Stimulated activated CD4-positive, alpha-beta T cell treated with anti-CD3 and anti-CD28 coated beads, TNF-alpha, amount 100 ng/mL, for 4 hours (primary cell): ENCODE data around the gene SLC38A3.
A peak's percentile ranks its signal among the peaks of the same experiment; 100 is the strongest.
"Not testable (repeated sequence)": the region's sequence is repeated elsewhere in the genome, so short reads cannot be mapped to it uniquely, and the experiment has no call there.

ENCODE experiments used
- DNase-seq, 3 experiments: peaks; one replicate each; pipeline ENCODE4 v3.0.0-alpha.2; 2020; ENCODE audit warnings: low read depth in 3 of 3

Gene SLC38A3

GRCh38 chr3:50231581-50231980, 26.5 kb downstream of the SLC38A3 start:
- DNase-seq: no peak

DNA sequence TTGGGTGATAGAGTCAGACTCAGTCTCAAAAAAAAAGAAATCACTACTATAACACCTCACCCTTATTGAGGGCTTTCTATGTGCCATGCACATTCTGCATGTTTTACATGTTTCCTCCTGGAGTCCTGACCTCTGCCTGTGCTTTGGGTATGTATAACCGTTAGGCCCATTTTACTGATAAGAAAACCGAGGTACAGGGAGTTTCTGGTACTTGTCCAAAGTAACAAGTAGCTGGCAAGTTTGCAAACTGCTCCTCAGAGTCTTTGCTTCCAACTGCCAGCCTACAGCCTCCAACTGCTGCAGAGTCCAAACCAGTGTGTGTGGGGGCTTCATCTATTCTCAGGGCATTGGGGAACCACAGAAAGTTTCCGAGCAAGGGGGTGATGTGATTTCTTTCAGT, 27.2 kb downstream of the SLC38A3 start:
- DNase-seq: no peak

- DNase-seq: no peak
Observed at GRCh38 chr3:50233176-50233575, 28.1 kb downstream of the SLC38A3 start.

DNA sequence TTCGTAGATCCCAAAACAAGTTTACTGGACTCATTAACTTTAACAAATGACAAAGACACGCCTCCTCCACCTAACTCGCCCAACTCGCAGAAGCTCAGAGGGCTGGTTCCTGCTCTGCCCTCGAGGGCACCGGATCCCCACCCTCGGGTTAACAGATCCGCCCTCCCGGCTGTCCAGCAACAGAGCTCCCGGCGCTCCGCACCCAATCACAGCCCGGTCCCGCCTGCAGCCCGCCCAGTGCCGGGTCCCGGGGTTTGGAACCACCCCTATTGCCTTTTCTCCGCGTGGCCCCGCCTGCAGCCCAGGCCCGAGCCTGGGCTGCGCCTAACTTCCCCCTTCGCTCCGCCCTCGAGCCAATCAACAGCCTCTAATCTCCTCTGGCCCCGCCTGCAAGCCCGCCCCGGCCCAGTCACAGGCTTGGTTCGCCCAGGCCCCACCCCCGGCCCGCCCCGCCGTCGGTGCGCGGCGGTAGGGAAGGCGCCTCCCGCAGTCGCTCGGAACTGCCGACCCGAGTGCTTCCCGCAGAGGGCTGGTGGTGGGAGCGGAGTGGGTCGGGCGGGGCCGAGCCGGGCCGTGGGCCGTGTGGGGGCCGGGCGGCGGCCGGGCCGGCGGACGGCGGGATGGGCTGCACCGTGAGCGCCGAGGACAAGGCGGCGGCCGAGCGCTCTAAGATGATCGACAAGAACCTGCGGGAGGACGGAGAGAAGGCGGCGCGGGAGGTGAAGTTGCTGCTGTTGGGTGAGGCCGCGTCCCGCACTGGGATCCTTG, 30.8 kb downstream of the SLC38A3 start, which contains the start of gene GNAI2:
TSS of gene GNAI2 (plus strand) at position 489 of the 768 bp plus-strand sequence. CDS start at position 621, 132 bp downstream.
- peak; percentile 98 for DNase-seq

- DNase-seq: no peak
Observed at GRCh38 chr3:50236484-50237132, 31.5 kb downstream of the SLC38A3 start.

DNA sequence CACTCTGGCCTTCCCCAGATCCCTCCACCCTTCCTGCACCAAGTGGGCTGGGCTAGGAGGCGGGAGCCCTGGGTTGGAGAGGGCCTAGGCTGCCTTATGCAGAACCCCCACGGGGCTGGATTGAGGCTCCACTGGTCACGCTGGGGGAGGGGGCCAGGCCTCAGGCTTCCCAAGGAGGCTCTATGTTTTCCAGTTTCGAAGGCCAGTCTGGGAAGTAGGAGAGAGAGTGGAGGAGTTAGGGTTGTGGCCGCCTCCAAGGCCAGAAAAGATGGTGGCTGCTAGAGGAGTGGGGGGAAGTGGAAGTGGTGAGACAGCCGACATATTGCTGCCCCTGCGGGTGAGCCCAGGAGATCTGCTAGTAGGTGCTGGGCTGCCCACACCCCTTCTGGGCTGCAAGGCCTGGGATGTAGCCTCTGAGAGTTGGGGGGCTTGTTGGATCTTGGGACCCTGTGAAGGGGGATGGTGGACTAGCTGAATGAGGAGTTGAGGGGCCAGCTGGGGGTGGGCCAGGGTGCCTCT, 32.1 kb downstream of the SLC38A3 start:
- DNase-seq: no peak

GRCh38 chr3:50237754-50238548, 32.9 kb downstream of the SLC38A3 start:
- DNase-seq: peak; percentile 66 to 74 (median 71)

DNA sequence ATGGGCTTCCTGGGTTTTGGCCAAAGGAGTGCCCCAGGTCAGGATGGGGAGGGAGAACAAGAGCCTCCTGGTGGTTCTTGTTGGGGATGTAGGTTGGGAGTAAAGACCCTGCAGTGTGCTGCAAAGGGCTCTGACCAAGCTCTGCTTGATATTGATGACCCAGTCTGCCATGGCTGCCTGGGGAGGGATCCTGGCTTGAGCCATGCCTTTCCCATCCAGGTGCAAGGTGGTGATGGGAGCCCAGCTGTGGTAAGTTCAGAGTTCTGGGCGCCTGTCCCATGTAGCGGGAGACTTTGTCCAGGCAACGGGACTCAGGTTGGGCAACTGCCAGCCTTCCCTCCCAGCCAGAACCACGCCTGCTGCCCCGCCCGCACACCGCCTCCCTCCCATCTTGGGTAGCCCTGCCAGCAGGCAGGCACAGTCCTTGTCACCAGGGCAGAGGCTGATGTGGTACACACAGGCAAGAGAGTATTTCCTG, 33.5 kb downstream of the SLC38A3 start:
- no peak for DNase-seq

DNA sequence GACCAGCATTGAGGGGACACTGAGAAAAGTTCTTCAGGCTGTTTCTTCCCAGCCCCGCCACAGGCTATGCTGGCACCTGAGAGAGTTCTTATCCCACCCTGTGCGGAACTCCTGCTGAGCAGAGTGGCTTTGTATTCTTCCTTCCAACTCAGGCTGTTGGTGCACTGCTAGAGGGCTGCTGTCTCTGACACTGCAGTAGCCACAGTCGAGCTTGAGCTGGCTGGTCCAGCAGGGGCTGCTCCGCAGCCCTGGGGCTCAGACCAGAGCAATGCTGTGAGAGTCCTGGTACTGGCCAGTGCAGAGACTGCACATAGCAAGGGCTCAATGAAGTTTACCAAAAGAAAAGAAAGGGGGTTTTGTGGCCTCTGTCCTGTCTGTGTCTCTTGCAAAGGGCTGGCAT, 34.6 kb downstream of the SLC38A3 start:
- no peak for DNase-seq

- DNase-seq: no peak
Observed at GRCh38 chr3:50241163-50241562, 36.1 kb downstream of the SLC38A3 start.

DNA sequence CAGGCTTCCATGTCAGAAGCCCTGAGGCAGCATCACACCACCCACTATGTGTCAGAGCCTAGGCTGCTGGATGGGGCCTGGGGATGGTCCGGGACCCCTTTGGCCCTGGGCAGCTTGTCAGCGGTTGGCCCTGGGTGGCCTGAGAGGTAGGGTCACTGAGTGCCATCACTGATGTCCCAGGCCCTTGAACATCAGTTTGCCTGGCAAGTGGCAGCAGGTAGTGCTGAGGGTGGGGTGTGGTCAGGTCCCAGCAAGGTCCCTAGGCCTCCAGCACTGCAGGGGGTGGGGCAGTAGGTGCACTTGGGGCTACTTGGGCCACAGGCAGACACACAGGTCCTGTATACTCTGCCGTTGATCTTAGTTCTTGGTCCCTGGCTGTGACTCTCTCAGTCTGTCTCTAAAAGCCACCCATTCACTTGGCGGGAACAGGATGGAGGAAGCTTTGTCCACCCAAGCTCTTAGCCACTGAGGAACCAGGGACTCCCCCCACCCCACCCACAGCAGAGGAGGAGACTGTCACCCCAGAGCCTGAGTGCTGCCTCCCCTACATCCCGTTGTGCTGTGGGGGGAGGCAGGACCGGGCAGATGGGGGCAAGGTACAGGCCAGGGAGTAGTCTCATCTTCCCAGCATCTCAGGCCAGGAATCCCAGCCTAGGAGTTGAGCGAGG, 36.8 kb downstream of the SLC38A3 start:
- DNase-seq: no peak

DNA sequence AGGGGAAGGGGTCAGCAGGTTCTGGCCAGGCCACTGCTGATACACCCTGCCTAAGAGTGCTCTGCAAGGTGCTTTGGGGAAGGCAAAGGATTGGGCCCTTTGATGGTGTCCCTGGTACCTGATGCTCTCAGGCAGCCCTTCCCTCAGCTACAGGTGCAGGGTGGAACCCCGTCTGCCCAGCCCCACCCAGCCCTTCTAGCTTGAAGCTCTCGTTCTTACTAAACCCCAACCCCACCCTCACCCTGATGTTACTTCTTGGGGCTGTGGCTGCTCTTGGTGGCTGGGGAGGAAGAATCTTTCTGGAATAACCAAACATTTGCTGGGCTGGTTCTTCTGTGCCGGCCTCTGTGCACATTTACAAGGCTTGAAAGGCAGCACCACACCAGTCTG, 37.3 kb downstream of the SLC38A3 start:
- no peak for DNase-seq

- no peak for DNase-seq
Observed at GRCh38 chr3:50242851-50243542, 37.9 kb downstream of the SLC38A3 start.

GRCh38 chr3:50243543-50243895, 38.4 kb downstream of the SLC38A3 start:
- no peak for DNase-seq

GRCh38 chr3:50244813-50245212, 39.7 kb downstream of the SLC38A3 start:
- DNase-seq: not testable (repeated sequence)

DNA sequence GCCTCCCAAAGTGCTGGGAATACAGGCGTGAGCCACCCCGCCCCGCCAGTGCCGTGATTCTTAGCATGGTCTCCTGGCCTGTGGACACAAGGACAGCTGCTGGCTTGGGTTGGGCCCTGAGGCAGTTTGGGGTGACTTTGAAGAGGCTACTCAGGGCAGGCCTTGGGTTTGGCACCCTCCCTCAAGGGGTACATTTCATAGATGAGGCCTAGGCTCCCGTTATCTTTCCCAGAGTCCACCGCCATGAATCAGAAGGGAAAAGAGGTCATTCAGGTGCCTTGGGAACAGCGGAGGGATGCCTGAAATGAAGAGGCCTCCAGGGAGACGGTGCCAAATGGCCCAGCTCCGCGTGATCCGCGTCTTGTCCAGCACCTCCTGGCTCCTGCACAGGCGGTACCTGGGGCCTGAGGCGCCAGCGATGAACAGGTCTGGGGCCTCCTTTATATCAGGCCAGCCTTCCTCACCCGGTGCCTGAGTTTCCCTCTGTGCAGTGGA, 40.2 kb downstream of the SLC38A3 start:
- no peak for DNase-seq

DNA sequence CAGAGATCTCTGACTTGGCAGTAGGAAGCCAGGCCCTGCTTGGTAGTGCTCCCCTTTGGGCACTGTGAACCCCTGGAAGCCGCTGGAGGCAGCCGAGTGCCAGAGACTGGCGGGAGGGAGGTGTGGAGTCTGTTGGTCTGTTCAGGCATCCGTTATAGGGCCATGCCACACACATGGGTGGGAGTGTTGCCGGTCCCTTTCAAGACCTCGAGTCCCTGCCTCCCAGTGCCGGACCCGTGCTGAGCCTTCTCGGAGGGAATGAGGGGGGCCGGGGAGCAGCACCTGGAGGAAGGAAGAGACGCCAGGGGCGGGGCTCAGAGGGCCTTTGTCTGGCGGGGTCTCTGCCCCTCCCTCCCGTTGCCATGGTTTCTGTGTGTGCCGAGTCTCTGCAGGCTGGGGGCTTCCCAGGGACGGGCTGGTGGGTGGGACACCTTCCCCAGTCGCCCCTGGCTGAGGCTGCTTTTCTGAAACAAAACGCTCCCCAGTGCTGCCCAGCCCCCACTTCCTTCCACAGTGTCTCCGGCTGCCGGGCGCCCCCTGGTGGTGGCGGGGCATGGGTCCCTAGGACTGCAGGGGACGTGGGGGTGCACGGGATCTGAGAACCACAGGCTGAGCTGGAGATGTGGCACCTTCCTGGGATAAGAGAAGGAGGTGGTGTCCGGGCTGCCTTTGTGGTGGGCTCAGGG, 40.9 kb downstream of the SLC38A3 start:
- DNase-seq: peak; percentile 87 to 98 (median 94)

GRCh38 chr3:50246517-50246954, 41.5 kb downstream of the SLC38A3 start:
- peak; percentile 62 to 71 (median 70) for DNase-seq

DNA sequence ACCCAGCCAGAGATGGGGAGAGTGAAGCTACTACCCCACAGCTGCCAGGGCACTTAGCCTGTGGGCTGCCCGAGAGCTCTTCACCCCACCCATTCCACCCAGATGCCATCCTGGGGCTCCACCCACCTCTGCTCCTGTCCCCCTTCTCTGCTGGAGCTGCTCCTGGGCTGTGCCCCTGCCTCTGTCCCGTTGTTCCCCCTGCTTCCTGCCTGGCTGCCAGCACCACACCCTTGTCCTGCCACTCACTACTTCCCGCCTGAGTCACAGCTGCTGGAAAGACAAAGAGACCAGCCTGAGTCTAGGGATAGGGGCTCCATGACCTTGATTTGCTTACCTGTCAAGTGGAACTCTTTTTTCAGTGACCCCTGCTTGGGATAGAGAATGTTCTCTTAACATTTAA, 43.3 kb downstream of the SLC38A3 start:
- no peak for DNase-seq

DNA sequence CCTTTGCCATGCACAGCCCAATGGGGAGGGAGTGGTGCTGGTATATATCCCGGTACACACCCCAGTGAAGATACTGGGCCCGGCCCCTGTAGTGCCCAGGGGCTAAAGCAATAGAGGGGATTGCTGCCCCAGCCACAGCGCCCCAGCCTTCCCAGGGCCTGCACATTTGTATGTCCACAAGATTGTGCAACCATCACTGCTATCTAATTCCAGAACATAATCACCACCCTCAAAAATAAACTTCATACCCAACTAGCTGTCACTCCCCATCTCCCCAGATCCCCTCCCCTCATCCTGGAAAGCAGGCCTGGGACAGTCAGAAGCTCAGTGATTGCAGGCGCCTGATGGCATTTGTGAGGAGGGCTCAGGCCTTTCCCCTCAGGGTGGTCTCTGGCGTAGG, 44.4 kb downstream of the SLC38A3 start:
- no peak for DNase-seq
